Epithelial cell of esophagus (primary cell): ENCODE results near the gene ECPAS.

Experiments
- DNase-seq: peaks from one replicate; pipeline ENCODE4 v3.0.0; 2010; ENCODE audit warnings: low read depth
- H3K4me3 ChIP-seq: 2 replicates; pipeline ENCODE4 v1.5.1; 2011; ENCODE audit warnings: mild to moderate bottlenecking, low read length, control low read depth
- CTCF ChIP-seq: IDR thresholded peaks from 2 replicates; pipeline ENCODE4 v1.5.1; 2011; ENCODE audit warnings: low read depth, mild to moderate bottlenecking, low read length, control low read depth, inconsistent platforms; ENCODE audit not compliant: insufficient read depth; ENCODE audit errors: missing control alignments

Gene ECPAS

GRCh38 chr9:111483858-111484571, at the start of gene ECPAS:
ECPAS (minus strand) TSS chr9:111484383; CDS start chr9:111472918, 11,465 bp downstream.
- no peak for TF ChIP-seq CTCF
- peak within 1 kb of the TSS; percentile 80 for H3K4me3 ChIP-seq
- peak; percentile 82 for DNase-seq

GRCh38 chr9:111533099-111533790, 49.1 kb upstream of the ECPAS start:
- peak; percentile 41 for DNase-seq
- no peak overlapping the region for H3K4me3 ChIP-seq
- no peak for TF ChIP-seq CTCF

- TF ChIP-seq CTCF: no peak
- no peak for DNase-seq
- no peak overlapping the region for H3K4me3 ChIP-seq
These were observed 47.5 kb upstream of the ECPAS start for GRCh38 chr9:111531716-111532115.

DNA sequence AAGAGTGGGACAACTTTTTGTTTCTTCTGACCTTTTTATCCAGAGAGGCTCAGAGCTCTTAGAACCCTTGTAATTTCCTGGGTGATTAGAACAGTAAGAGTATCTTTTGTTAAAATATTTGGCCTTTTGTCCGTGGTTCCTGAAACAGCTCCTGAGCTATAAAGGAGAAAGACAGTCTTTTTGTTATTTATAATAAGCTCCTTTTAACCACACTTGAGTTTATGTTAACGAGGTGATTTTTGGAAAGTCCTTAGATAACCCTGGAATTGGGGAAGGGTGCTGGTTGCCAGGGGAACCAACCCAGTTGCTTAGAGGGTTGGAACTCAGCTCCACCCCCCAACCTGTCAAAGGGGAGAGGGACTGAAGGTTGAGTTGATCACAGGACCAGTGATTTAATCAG, 45.6 kb upstream of the ECPAS start:
- H3K4me3 ChIP-seq: no peak overlapping the region
- no peak for DNase-seq
- TF ChIP-seq CTCF: no peak

GRCh38 chr9:111527347-111527746, 43.2 kb upstream of the ECPAS start:
- peak; percentile 14 for DNase-seq
- TF ChIP-seq CTCF: no peak
- no peak overlapping the region for H3K4me3 ChIP-seq

GRCh38 chr9:111525056-111525977, 41.1 kb upstream of the ECPAS start, which contains the start of gene ZNF483:
ZNF483 (plus strand) TSS chr9:111525179; CDS start chr9:111527396, 2,217 bp downstream.
- peak within 1 kb of the TSS; percentile 75 for H3K4me3 ChIP-seq
- no peak for TF ChIP-seq CTCF
- peak; percentile 84 for DNase-seq
